Suprapubic skin (tissue), 4 donors: Measurements from ENCODE around the gene SETDB2.

ENCODE experiments used
- EP300 ChIP-seq: sonication (generic); formaldehyde crosslinking; IDR thresholded peaks from one replicate; pipeline ENCODE4 v1.6.1; 2017; ENCODE audit warnings: antibody characterized with exemption
- POLR2AphosphoS5 ChIP-seq, 3 donors: sonication (generic); formaldehyde crosslinking; IDR thresholded peaks; one replicate each; pipeline ENCODE4 v1.6.1; 2017; ENCODE audit warnings: antibody characterized with exemption in 3 of 3
- TF ChIP-seq, protein P1 (sequence below), 2 donors: fragments of 200-600 bp in 1 of 2; fragments of 450-650 bp in 1 of 2; sonication (generic) in 1 of 2; IDR thresholded peaks; one replicate each; pipeline ENCODE4 v1.5.1; 2016 to 2019; ENCODE audit warnings: antibody characterized with exemption in 2 of 2, mild to moderate bottlenecking in 1 of 2, moderate library complexity in 1 of 2

- TF ChIP-seq, protein P1, sequence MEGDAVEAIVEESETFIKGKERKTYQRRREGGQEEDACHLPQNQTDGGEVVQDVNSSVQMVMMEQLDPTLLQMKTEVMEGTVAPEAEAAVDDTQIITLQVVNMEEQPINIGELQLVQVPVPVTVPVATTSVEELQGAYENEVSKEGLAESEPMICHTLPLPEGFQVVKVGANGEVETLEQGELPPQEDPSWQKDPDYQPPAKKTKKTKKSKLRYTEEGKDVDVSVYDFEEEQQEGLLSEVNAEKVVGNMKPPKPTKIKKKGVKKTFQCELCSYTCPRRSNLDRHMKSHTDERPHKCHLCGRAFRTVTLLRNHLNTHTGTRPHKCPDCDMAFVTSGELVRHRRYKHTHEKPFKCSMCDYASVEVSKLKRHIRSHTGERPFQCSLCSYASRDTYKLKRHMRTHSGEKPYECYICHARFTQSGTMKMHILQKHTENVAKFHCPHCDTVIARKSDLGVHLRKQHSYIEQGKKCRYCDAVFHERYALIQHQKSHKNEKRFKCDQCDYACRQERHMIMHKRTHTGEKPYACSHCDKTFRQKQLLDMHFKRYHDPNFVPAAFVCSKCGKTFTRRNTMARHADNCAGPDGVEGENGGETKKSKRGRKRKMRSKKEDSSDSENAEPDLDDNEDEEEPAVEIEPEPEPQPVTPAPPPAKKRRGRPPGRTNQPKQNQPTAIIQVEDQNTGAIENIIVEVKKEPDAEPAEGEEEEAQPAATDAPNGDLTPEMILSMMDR (IDR thresholded peaks at IDR 0.05) = no peak
- TF ChIP-seq EP300 (no peak), POLR2AphosphoS5 (IDR thresholded peaks at IDR 0.05) (no peak)
These were observed 25.9 kb upstream of the SETDB2 start for GRCh38 chr13:49418206-49418605.
